Spleen (tissue), 7 donors: Measurements from ENCODE around the gene BACE2.

Experiments used
- POLR2A ChIP-seq, 3 donors: fragments of 450-650 bp; IDR thresholded peaks; one replicate each; pipeline ENCODE4 v1.5.1; 2017; ENCODE audit warnings: antibody characterized with exemption in 3 of 3, mild to moderate bottlenecking in 1 of 3
- TF ChIP-seq, protein P1 (sequence below), 11 experiments: fragments of 200-600 bp in 7 of 11; fragments of 450-650 bp in 4 of 11; sonication (generic) in 4 of 11; IDR thresholded peaks in 8 of 11; conservative IDR thresholded peaks in 3 of 11; 1 replicate in 7 of 11; 2 replicates in 4 of 11; pipeline versions ENCODE4 v1.4.0 to v1.8.0; 2016 to 2021; ENCODE audit warnings: antibody characterized with exemption in 11 of 11, inconsistent platforms in 4 of 11, mild to moderate bottlenecking in 1 of 11
- donor health status: DM: no; HTN: no; CAD: no; lungs with moderate emphysema.
- donor health status: DM: no; HTN: no; CAD: no.
- donor health status: DM: no; HTN: no; CAD: no.

DNA sequence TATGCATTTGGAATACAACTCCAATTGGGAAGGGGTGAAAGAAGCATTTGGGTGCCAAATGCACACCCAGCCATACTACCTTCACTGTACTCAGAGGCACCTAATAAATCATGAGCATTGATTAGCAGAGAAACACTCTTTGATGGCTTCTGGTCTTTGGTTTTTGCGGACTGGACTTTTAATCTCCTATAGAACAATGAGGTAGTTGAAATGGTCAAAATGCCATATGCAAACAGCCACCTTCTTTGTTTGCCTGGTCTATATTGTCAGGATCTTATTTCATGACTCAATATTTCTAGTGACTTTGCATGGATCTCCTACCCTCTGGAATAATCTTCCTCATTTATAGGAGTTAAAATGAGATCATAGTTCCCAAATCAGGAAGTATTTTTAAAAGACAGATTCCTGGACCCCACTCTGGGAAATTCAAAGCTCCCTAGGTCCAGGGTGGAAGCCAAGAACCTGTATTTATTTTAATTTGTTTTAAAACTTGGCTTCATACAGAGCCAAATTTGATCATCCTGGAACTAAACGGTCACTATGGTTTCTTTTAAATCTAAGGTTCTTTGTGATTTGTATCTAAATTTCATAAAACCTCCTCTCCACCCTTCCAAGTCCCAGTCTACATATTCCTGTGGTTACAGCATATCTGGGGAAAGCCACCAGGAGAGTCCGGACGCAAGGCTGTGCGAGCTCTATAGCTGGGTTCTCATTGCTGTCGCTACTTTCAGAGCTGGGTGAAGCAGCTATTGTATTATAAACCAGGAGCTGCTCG is 157.4 kb downstream of the BACE2 start:
- no peak for TF ChIP-seq POLR2A (IDR thresholded peaks at IDR 0.05)
- TF ChIP-seq, protein P1, sequence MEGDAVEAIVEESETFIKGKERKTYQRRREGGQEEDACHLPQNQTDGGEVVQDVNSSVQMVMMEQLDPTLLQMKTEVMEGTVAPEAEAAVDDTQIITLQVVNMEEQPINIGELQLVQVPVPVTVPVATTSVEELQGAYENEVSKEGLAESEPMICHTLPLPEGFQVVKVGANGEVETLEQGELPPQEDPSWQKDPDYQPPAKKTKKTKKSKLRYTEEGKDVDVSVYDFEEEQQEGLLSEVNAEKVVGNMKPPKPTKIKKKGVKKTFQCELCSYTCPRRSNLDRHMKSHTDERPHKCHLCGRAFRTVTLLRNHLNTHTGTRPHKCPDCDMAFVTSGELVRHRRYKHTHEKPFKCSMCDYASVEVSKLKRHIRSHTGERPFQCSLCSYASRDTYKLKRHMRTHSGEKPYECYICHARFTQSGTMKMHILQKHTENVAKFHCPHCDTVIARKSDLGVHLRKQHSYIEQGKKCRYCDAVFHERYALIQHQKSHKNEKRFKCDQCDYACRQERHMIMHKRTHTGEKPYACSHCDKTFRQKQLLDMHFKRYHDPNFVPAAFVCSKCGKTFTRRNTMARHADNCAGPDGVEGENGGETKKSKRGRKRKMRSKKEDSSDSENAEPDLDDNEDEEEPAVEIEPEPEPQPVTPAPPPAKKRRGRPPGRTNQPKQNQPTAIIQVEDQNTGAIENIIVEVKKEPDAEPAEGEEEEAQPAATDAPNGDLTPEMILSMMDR (IDR thresholded peaks at IDR 0.05 in 8 of 11, conservative IDR thresholded peaks at IDR 0.05 in 3 of 11): no peak
